SH-SY5Y (cell line): ENCODE data around the gene MYO1H.

Source experiments
- GATA2 ChIP-seq: IDR thresholded peaks from 2 replicates; pipeline ENCODE4 v1.6.1; 2011; ENCODE audit warnings: mild to moderate bottlenecking, low read depth, low read length
- GATA3 ChIP-seq: IDR thresholded peaks from 2 replicates; pipeline ENCODE4 v1.6.1; 2011; ENCODE audit warnings: low read depth, mild to moderate bottlenecking, low read length, moderate library complexity

GRCh38 chr12:109482491-109482890, 134.8 kb downstream of the MYO1H start:
- no peak for TF ChIP-seq GATA2
- no peak for TF ChIP-seq GATA3
